GM18873 (cell line): ENCODE results near the gene LDAH.
A peak's percentile ranks its signal among the peaks of the same experiment; 100 is the strongest.

Experiments used
- ATAC-seq: cut with Tn5 transposase; IDR thresholded peaks from one replicate; pipeline ENCODE4 v1.9.1; 2021; ENCODE audit warnings: mild to moderate bottlenecking, moderate library complexity, moderate number of reproducible peaks; ENCODE audit not compliant: unreplicated experiment, low FRiP score

The LDAH gene

GRCh38 chr2:20689428-20690264 lies 133.3 kb downstream of the LDAH start:
- ATAC-seq = no peak

- ATAC-seq = no peak
Measured at GRCh38 chr2:20687260-20687832, 135.6 kb downstream of the LDAH start.

GRCh38 chr2:20684581-20685063 lies 138.3 kb downstream of the LDAH start:
- no peak for ATAC-seq

- ATAC-seq = no peak
Measured at GRCh38 chr2:20682167-20682920, 140.6 kb downstream of the LDAH start.

- ATAC-seq = no peak
Measured at GRCh38 chr2:20680744-20681375, 142.0 kb downstream of the LDAH start.

GRCh38 chr2:20678780-20679179 lies 144.1 kb downstream of the LDAH start:
- no peak for ATAC-seq

GRCh38 chr2:20678086-20678395 lies 144.9 kb downstream of the LDAH start:
- no peak for ATAC-seq

- ATAC-seq = peak; percentile 27
Measured at GRCh38 chr2:20677301-20678085, 145.4 kb downstream of the LDAH start.

- peak; percentile 76 for ATAC-seq
Measured at GRCh38 chr2:20676353-20677215, 146.3 kb downstream of the LDAH start.

GRCh38 chr2:20675701-20676352 lies 147.1 kb downstream of the LDAH start:
- ATAC-seq = peak; percentile 61

- ATAC-seq = no peak
Measured at GRCh38 chr2:20674974-20675679, 147.8 kb downstream of the LDAH start.

- no peak for ATAC-seq
Measured at GRCh38 chr2:20674309-20674965, 148.5 kb downstream of the LDAH start.

- no peak for ATAC-seq
Measured at GRCh38 chr2:20673686-20674308, 149.1 kb downstream of the LDAH start.

- no peak for ATAC-seq
Measured at GRCh38 chr2:20672201-20672951, 150.5 kb downstream of the LDAH start.

GRCh38 chr2:20671736-20672080 lies 151.2 kb downstream of the LDAH start:
- no peak for ATAC-seq

- no peak for ATAC-seq
Measured at GRCh38 chr2:20671036-20671735, 151.7 kb downstream of the LDAH start.
